ENCODE data around the gene LIN54.

DNA sequence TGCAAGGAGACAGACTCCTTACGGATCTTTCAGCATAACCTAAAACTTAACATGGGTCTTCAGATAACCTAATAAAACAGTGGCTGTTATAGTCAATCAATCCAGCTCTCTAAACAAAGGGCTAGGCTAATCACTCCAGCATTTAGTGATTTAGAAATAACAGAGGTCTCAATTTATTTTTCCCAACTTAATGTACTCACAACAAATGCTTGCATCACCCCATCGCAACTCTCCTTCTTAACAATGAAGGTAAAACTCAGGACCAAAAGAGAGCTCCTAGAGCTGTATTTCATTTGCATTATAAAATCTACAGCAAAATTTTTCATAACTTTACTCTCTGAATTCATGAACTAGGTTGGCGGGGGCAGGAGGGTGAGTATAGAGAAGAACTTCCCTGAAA, 1.1 kb downstream of the LIN54 start:
- TF ChIP-seq POLR2A (IDR thresholded peaks at IDR 0.05) (no peak), CTCF (IDR thresholded peaks at IDR 0.05) (no peak)
